IPS-20b (cell line): ENCODE measurements around the gene NAA30.
"Not testable (repeated sequence)": the region's sequence is repeated elsewhere in the genome, so short reads cannot be mapped to it uniquely, and the experiment has no call there.

ENCODE experiments used
- H3K27ac ChIP-seq: one replicate; pipeline ENCODE4 v1.5.1; 2013; ENCODE audit warnings: low read length
- H3K27me3 ChIP-seq: 2 replicates; pipeline ENCODE4 v1.6.1; 2013; ENCODE audit warnings: mild to moderate bottlenecking, low read length, inconsistent platforms; ENCODE audit not compliant: insufficient read depth
- H3K36me3 ChIP-seq: 2 replicates; pipeline ENCODE4 v1.6.1; 2013; ENCODE audit warnings: low read depth, mild to moderate bottlenecking, inconsistent platforms, low read length, moderate library complexity; ENCODE audit not compliant: insufficient read depth
- H3K4me1 ChIP-seq: 2 replicates; pipeline ENCODE4 v1.6.1; 2013; ENCODE audit warnings: mild to moderate bottlenecking, control low read depth, inconsistent platforms, low read length, moderate library complexity; ENCODE audit not compliant: insufficient read depth
- H3K4me3 ChIP-seq: 2 replicates; pipeline ENCODE4 v1.5.1; 2013; ENCODE audit warnings: mild to moderate bottlenecking, low read length, inconsistent platforms
- H3K9ac ChIP-seq: 2 replicates; pipeline ENCODE4 v1.6.1; 2013; ENCODE audit warnings: low read depth, mild to moderate bottlenecking, inconsistent platforms, low read length, moderate library complexity
- H3K9me3 ChIP-seq: 2 replicates; pipeline ENCODE4 v1.6.1; 2013; ENCODE audit warnings: mild to moderate bottlenecking, low read depth, low read length, inconsistent platforms; ENCODE audit not compliant: insufficient read depth

NAA30 gene

GRCh38 chr14:57390037-57390805, at the start of gene NAA30:
NAA30 (plus strand) TSS chr14:57390586; CDS start chr14:57390958, 372 bp downstream.
- Histone ChIP-seq H3K4me3 (peak within 1 kb of the TSS; percentile 82), H3K27me3 (no peaks in the 10 kb centered on the region; the same call in 1 of the 2 replicates), H3K4me1 (peaks cover 7% of the 10 kb centered on the region), H3K9me3 (no peaks in the 10 kb centered on the region), H3K9ac (peak within 1 kb of the TSS; percentile 84), H3K36me3 (peaks cover 14% of the 10 kb centered on the region; the same call in 1 of the 2 replicates), H3K27ac (peak within 1 kb of the TSS; percentile 40)

GRCh38 chr14:57343545-57344297, 46.7 kb upstream of the NAA30 start:
- H3K4me1 ChIP-seq, H3K27me3 ChIP-seq, H3K27ac ChIP-seq, H3K9me3 ChIP-seq, H3K9ac ChIP-seq, H3K36me3 ChIP-seq: not testable (repeated sequence)
- peak overlapping the region; percentile 49; the same call in 1 of the 2 replicates for H3K4me3 ChIP-seq

- Histone ChIP-seq H3K9ac (no peak overlapping the region), H3K27me3 (no peaks in the 10 kb centered on the region), H3K36me3 (no peaks in the 10 kb centered on the region), H3K4me3 (no peak overlapping the region), H3K9me3 (no peaks in the 10 kb centered on the region), H3K27ac (no peak overlapping the region), H3K4me1 (no peaks in the 10 kb centered on the region)
These were observed 45.3 kb upstream of the NAA30 start for GRCh38 chr14:57345106-57345505.

DNA sequence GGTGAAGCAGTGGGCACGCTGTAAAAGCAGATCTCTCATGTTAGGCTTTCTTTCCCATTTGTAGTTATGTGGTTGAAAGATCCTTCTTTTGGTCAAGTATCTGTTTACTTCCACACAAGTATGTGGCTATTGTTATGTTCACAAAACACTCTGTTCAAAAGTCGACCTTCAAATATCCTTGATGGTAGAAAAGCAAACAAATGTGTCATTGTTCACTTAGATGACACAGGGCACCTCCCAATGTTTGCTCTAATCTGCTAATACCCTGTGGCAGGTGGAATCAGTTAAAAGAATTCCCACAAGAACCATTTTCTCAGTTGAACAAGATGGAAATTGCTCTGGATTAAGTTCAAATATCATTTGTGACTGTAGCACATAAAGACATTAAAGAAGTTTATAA, 43.6 kb upstream of the NAA30 start:
- H3K36me3 ChIP-seq = no peaks in the 10 kb centered on the region
- H3K9ac ChIP-seq = no peak overlapping the region
- H3K27ac ChIP-seq = no peak overlapping the region
- no peak overlapping the region for H3K4me3 ChIP-seq
- no peaks in the 10 kb centered on the region for H3K9me3 ChIP-seq
- H3K4me1 ChIP-seq = no peaks in the 10 kb centered on the region
- H3K27me3 ChIP-seq = no peaks in the 10 kb centered on the region

DNA sequence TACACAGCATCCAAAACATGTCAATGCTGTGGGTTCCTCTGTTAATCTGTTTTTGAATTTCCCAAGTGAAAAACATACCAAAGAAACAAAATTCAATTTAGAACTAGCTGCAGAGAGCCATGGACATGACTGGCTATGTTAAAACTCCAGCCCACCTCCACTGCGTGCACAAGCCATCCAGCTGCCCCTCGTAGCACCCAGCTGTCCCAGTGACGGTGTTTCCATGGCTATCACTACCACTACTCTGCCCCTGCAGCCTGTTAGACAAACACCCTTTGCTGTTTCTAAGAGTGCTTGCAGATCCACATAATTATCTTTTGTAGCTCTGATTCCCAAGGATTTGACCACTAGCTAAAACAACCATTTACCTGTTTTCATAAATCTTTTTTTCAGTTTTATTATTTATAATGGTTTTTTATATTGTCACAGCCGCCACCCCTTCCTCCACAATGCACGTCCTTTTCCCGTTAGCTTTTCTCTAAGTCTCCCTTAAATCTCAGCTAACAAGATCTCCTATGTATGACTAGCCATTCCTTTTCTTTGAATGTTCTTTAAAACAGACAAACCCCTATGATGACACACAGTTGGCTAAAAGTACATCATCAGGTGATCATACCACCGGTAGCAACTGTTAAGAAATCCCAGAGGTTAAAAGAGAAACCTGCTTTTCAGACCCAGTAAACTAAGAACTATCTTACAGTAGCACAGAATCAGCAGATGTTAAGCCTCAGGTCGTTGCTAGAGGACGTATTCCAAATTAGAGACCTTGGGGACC, 37.8 kb upstream of the NAA30 start:
- H3K4me1 ChIP-seq = no peaks in the 10 kb centered on the region
- H3K9me3 ChIP-seq = no peaks in the 10 kb centered on the region
- no peak overlapping the region for H3K9ac ChIP-seq
- no peaks in the 10 kb centered on the region for H3K36me3 ChIP-seq
- no peak overlapping the region for H3K27ac ChIP-seq
- H3K27me3 ChIP-seq = no peaks in the 10 kb centered on the region
- H3K4me3 ChIP-seq = no peak overlapping the region

DNA sequence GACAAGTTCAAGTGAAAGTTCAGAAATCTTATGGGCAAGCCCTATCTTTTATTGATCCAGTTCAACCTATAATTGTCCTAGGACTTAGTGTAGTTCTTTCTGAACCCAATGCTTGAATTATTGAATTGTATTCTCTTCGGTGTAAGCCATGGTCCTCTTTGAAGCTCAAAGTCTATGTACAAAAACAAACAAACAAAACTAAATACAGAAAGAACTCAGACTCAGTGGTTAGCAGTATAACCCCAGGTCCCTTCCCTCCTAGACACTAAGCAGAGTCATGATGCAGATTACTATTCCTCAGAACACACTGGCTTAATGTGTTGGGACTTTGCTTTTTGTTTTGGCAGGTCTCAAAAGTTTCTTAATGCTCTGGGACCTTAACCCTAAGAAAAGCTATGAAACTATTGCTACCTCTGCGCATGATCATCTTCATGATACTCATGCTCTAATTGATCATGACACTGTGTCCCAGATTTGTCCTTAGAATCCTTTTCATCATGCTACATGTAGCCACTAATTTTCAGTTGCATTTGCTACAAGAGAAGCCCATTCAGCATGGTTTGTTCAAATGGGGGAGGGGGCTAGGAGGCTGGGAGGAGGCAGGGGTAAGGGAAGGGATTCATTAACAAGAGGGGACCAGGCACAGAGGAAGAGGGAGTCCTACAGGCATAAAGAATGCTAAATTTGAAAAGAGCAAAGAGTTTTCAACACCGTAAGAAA, 35.1 kb upstream of the NAA30 start:
- no peaks in the 10 kb centered on the region for H3K9me3 ChIP-seq
- no peaks in the 10 kb centered on the region for H3K36me3 ChIP-seq
- no peak overlapping the region for H3K4me3 ChIP-seq
- H3K4me1 ChIP-seq = no peaks in the 10 kb centered on the region
- no peak overlapping the region for H3K9ac ChIP-seq
- H3K27me3 ChIP-seq = no peaks in the 10 kb centered on the region
- H3K27ac ChIP-seq = no peak overlapping the region

DNA sequence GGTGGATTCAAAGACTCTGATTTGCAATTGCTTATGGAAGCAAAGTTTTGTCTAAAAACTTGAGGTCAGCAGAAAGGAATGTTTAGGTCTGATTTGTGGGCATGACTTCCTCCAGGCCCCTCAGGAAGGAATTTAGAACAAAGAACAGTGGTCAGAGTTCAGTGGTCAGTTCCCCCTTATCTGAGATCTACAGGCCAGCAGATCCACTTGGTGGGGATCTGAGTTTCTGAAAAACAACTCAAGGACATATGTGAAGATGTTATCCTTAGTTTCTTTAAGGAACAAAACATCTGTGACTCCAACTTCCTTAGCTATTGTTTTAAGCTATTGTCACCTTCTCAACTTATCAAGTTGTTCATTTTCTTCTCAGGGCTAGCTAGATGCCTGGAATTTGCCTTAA, 28.0 kb upstream of the NAA30 start:
- H3K9me3 ChIP-seq = no peaks in the 10 kb centered on the region
- no peak overlapping the region for H3K27ac ChIP-seq
- no peak overlapping the region for H3K4me3 ChIP-seq

DNA sequence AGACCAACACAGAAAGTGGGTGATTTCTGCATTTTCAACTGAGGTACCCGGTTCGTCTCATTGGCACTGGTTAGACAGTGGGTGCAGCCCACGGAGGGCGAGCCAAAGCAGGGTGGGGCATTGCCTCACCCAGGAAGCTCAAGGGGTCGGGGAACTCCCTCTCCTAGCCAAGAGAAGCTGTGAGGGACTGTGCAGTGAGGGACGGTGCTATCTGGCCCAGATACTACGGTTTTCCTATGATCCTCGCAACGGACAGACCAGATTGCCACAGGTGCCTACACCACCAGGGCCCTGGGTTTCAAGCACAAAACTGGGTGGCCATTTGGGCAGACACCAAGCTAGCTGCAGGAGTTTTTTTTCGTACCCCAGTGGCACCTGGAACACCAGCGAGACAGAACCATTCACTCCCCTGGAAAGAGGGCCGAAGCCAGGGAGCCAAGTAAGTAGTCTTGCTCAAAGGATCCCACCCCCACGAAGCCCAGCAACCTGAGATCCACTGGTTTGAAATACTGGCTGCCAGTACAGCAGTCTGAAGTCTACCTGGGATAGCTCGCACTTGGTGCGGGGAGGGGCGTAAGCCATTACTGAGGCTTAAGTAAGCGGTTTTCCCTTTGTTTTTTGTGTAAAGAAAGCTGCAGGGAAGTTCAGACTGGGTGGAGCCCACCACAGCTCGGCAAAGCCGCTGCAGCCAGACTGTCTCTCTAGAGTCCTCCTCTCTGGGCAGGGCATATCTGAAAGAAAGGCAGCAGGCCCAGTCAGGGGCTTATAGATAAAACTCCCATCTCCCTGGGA, 25.5 kb upstream of the NAA30 start:
- Histone ChIP-seq H3K27ac (no peak overlapping the region), H3K27me3 (no peaks in the 10 kb centered on the region), H3K9ac (no peak overlapping the region), H3K9me3 (no peaks in the 10 kb centered on the region), H3K4me1 (peaks cover 8% of the 10 kb centered on the region), H3K4me3 (peak overlapping the region; percentile 6; the same call in 1 of the 2 replicates), H3K36me3 (no peaks in the 10 kb centered on the region)

More for the DNA sequence above, 28.0 kb upstream of the NAA30 start:
- Histone ChIP-seq H3K4me1 (peaks cover 8% of the 10 kb centered on the region), H3K9ac (no peak overlapping the region), H3K27me3 (no peaks in the 10 kb centered on the region), H3K36me3 (no peaks in the 10 kb centered on the region)

DNA sequence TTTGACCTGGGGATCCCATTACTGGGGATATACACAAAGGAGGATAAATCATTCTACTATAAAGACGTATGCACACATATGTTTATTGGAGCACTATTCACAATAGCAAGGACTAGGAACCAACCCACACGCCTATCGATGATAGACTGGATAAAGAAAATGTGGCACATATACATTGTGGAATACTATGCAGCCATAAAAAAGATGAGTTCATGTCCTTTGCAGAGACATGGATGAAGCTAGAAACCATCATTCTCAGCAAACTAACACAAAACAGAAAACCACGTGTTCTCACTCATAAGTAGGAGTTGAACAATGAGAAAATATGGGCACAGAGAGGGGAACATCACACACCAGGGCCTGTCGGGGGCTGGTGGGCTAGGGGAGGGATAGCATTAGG, 20.2 kb upstream of the NAA30 start:
- not testable (repeated sequence) for H3K9me3 ChIP-seq, H3K27ac ChIP-seq, H3K4me1 ChIP-seq, H3K36me3 ChIP-seq, H3K27me3 ChIP-seq, H3K4me3 ChIP-seq, H3K9ac ChIP-seq

GRCh38 chr14:57371013-57371412, 19.4 kb upstream of the NAA30 start:
- no peaks in the 10 kb centered on the region; the same call in 1 of the 2 replicates for H3K4me1 ChIP-seq
- H3K27ac ChIP-seq = no peak overlapping the region
- no peaks in the 10 kb centered on the region for H3K9me3 ChIP-seq
- H3K9ac ChIP-seq = no peak overlapping the region
- H3K4me3 ChIP-seq = no peak overlapping the region
- no peaks in the 10 kb centered on the region for H3K36me3 ChIP-seq
- no peaks in the 10 kb centered on the region for H3K27me3 ChIP-seq
